Right ventricle myocardium superior (tissue), 1 donor: ENCODE measurements around the gene ZNF324. TPM values are rescaled to one million over a fixed set of nuclear protein-coding genes. Genes with fewer than 3 reads are reported as not detected.

Experiments
- ATAC-seq: fragments of 200-7000 bp; cut with Tn5 transposase; one replicate; pipeline ENCODE4 v1.9.1; 2020; ENCODE audit warnings: mild to moderate bottlenecking; ENCODE audit not compliant: poor library complexity
- DNase-seq: peaks from one replicate; pipeline ENCODE4 v3.0.0-alpha.2; 2020
- intact Hi-C: fragments of 100-400 bp; cut with DNase I; formaldehyde crosslinking; loops from one replicate; pipeline ENCODE4 v1.11.2; 2022
- total RNA-seq: library from RNA; stranded (reverse); fragmentation: NEBNext Ultra II Directional; extraction: Animal tissue kit (Norgen Biotek cat#: 25700); gene quantifications from one replicate; pipeline ENCODE4 v1.2.1, GENCODE V29; 2021
- donor health status: DM: no; HTN: yes; CAD: no; lungs with severe emphysema.

The ZNF324 gene
- total RNA-seq, 1 donor from 2014 or later: 5.1 TPM

DNA sequence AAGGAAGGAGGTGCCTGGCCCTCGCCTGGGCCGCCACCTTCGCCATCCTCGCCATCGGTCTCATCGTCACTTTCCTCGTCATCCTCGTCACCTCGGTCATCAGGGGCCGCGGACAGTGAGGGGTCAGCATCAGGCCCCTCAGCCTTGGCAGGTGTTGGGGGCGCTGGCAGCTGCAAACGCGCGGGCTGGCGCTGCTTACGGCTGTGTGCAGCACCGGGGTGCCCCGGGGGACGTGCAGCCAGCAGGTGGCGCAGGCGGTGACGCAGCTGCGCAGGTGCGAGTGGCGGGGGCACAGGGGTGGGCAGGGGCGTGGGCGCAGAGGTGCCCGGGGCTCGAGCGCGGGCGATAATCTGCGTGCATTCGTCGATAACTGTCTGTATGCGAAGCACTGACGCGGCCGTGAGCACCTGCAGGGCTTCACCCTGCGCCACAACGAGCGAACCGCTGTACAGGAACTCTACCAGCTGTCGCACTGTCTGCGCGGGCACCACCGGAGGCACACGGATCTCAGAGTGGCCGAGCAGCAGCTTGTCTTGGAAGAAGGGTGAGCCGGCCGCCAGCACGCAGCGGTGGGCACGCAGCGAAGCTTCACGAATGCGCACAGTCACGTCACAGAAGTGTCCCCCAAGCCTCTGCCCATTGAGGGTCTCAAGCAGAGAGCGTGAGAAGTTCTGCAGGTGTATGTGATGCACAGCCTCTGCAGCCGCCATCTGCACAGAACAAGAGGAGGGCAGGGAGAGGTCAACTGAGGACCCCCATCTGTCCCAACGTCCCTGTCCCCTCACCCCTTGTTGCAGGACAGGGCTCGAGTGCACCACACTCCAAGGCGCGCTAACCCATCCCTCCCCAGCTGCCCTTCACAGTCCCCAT is 50.3 kb downstream of the ZNF324 start:
- intact Hi-C loops: no loop called here
- ATAC-seq (no peak), DNase-seq (no peak)

DNA sequence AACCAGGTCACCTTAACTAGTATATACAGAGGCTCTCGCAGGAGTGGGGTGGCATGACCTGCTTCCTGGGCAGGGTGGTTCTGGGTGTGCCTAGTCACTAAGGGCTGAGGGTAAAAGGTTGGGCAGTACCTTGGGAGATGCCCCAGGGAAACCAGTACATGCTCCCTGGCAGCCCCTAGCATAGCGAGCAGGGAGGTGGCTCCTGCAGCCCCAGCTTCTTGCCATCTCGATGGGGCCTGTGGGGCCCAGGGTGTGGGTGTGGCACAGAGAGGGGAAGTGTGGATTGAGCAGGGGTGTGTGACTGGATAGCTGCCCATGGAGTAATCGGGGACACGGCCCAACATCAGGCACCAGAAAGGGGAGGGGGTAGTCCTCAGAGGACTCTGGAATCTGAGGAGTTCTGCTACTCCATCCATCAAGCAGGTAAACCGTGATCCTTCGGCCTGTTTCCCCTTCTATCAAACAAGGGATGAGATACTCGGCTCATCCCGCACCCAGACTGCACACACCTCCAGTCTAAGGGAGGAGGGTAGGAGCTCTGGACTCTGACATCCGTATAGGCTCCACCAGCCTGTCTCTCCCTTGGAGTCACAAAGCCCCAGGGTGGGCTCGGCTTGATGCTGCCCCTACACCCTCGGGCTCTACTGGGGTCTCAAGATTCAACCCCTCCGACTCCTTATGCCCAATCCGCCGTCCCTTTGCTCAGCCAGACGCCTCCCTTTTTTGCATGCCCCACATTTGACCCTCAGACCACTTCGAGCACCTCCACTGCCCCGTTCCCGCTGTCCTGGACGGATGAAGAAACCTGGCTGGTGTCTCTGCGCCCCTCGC is 51.6 kb downstream of the ZNF324 start:
- intact Hi-C loops: no loop called here
- ATAC-seq (no peak), DNase-seq (peak; percentile 54)

DNA sequence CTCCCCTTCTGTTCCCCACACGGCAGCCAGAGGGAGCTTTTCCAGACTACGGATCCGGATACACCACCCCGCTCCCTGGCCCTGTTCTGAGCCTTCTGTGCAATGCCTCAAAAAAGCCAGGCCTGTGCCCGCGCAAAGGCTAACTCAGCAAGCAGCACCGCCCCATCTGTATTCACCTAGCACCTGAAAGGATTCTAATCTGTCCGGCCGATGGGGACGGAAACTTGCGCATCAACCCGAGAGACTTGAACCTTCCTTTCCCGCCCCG is 52.1 kb downstream of the ZNF324 start:
- ATAC-seq: peak; percentile 69
- DNase-seq: peak; percentile 74
- intact Hi-C loops: no loop called here

GRCh38 chr19:58519355-58520256 is 52.7 kb downstream of the ZNF324 start, which contains the start of gene ZBTB45:
ZBTB45 (minus strand) TSS chr19:58519810; CDS start chr19:58517673, 2,137 bp downstream.
- intact Hi-C loops: no loop called here
- DNase-seq (peak; percentile 95), ATAC-seq (peak; percentile 92)

DNA sequence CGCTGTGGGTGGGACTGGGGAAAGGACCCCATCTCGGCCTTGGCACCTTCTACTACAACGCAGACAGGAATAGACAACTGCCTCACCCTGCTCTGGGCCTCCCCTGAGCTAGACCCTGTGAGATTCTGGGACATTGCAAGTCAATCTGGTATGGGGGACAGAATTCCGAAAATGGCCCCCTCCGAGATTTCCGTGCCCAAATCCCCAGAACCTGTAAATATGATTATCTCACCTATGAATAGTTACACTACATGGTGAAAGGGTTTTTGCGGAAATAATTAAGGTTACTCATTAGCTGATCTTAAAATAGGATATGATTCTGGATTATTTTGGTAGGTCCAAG is 53.3 kb downstream of the ZNF324 start:
- intact Hi-C loops: no loop called here
- DNase-seq: no peak

DNA sequence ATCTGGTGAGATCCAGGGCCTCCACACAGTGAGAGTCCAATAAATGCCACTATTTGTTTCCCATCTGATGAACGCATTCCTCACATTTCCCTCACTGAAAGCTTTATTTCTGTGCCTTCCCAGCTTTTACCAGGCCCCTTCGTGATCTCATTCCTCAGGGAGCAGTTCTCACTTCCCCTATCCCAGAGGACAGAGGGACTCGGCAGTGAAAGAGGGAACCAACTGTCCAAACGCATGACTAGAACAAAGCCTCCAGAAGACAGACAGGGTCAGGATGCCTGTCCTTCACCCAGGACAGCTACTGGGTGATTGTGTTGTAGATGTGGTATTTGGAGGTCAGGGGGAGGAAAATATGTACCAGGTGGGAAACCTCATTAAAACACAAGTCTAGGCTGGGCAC is 54.8 kb downstream of the ZNF324 start:
- DNase-seq (no peak), ATAC-seq (no peak)
- intact Hi-C loops: no loop called here

More for the DNA sequence above, 53.3 kb downstream of the ZNF324 start:
- no peak for ATAC-seq

DNA sequence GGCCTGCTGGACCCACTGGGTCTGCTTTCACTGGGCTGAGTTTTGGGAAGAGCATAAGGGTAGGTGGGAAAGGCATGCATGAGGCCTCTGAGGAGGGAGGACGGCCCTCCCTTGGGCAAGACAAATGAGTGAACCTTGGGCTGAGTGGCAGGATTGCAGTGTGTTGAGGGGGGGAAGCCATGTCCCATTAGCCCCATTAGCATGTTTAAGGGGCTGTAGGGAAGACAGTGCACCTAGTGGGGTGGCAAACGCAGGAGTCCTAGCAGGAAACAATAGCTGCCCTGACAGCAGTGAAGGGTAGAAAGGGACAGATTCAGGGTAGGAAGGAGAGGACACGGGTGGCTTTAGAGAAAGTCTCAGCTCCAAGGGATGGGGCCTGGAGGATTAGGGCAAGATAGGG is 55.8 kb downstream of the ZNF324 start:
- no peak for ATAC-seq
- DNase-seq: no peak
- intact Hi-C loops: no loop called here

Other genes starting within 250 kb of the ZNF324 start
- gene ZNF544, start 238.2 kb upstream of the ZNF324 start, total RNA-seq: 24.9 TPM
- 4.6 TPM for gene ZNF8, start 188.1 kb upstream of the ZNF324 start, total RNA-seq
- gene ERVK3-1, start 161.7 kb upstream of the ZNF324 start, total RNA-seq: 20.0 TPM
- 1.7 TPM for gene ZSCAN22, start 140.1 kb upstream of the ZNF324 start, total RNA-seq
- gene A1BG, start 113.6 kb upstream of the ZNF324 start, total RNA-seq: 4.1 TPM
- gene ZNF497, start 104.3 kb upstream of the ZNF324 start, total RNA-seq: 0.30 TPM
- gene ZNF837, start 86.0 kb upstream of the ZNF324 start, total RNA-seq: 0.13 TPM
- gene RPS5, start 79.8 kb upstream of the ZNF324 start, total RNA-seq: 481 TPM
- not detected for gene RNF225, start 71.4 kb upstream of the ZNF324 start, total RNA-seq
- 16.1 TPM for gene ZNF584, start 58.4 kb upstream of the ZNF324 start, total RNA-seq
- 4.6 TPM for gene ZNF132, start 26.9 kb upstream of the ZNF324 start, total RNA-seq
- gene ZNF324B, start 15.5 kb upstream of the ZNF324 start, total RNA-seq: 2.6 TPM
- gene ZNF446, start 9.3 kb downstream of the ZNF324 start, total RNA-seq: 4.6 TPM
- gene SLC27A5, start 44.9 kb downstream of the ZNF324 start, total RNA-seq: 3.8 TPM
- 7.9 TPM for gene ZBTB45, start 52.7 kb downstream of the ZNF324 start, total RNA-seq
- gene TRIM28, start 77.0 kb downstream of the ZNF324 start, total RNA-seq: 132 TPM
- 115 TPM for gene CHMP2A, start 88.0 kb downstream of the ZNF324 start, total RNA-seq
- gene UBE2M, start 91.5 kb downstream of the ZNF324 start, total RNA-seq: 116 TPM
- gene MZF1, start 106.3 kb downstream of the ZNF324 start, total RNA-seq: 9.2 TPM